ENCODE measurements around the gene G6PD.

DNA sequence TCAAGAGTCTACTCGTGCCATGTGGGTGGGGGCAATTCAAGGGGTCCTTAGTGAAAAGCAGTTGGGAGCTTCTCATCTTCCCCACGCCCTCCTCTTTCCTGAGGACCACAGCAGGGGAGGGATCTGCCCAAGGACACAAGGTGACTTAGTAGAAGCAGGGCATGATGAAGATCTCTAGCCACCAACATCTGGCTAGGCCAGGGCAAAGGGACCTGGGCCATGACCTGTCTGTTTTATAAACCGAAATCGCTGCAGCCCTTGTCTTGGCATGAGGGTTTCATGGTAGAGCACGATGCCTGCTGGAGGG, 5.1 kb downstream of the G6PD start:
- TF ChIP-seq POLR2A (IDR thresholded peaks at IDR 0.05) (no peak), POLR2AphosphoS5 (IDR thresholded peaks at IDR 0.05; ENCODE audit: insufficient read depth in 1 of 2, low read depth in 1 of 2) (no peak)
- TF ChIP-seq, protein P1, sequence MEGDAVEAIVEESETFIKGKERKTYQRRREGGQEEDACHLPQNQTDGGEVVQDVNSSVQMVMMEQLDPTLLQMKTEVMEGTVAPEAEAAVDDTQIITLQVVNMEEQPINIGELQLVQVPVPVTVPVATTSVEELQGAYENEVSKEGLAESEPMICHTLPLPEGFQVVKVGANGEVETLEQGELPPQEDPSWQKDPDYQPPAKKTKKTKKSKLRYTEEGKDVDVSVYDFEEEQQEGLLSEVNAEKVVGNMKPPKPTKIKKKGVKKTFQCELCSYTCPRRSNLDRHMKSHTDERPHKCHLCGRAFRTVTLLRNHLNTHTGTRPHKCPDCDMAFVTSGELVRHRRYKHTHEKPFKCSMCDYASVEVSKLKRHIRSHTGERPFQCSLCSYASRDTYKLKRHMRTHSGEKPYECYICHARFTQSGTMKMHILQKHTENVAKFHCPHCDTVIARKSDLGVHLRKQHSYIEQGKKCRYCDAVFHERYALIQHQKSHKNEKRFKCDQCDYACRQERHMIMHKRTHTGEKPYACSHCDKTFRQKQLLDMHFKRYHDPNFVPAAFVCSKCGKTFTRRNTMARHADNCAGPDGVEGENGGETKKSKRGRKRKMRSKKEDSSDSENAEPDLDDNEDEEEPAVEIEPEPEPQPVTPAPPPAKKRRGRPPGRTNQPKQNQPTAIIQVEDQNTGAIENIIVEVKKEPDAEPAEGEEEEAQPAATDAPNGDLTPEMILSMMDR (IDR thresholded peaks at IDR 0.05): no peak
